HL-60 (cell line): Measurements from ENCODE around the gene GTSE1.
A peak's percentile ranks its signal among the peaks of the same experiment; 100 is the strongest.

Experiments
- DNase-seq, 2 experiments: peaks; one replicate each; pipeline ENCODE4 v3.0.0-alpha.2; 2010 to 2020; ENCODE audit warnings: low read depth in 1 of 2, low spot score in 1 of 2
- H3K27ac ChIP-seq: fragments of 250-450 bp; sonication (Bioruptor Pico); replicated peaks from 2 replicates; pipeline ENCODE4 v1.5.1; 2020; ENCODE audit warnings: mild to moderate bottlenecking, moderate library complexity
- H3K27me3 ChIP-seq: fragments of 250-450 bp; sonication (Bioruptor Pico); 2 replicates; pipeline ENCODE4 v1.5.1; 2021; ENCODE audit warnings: mild to moderate bottlenecking, moderate library complexity; ENCODE audit not compliant: insufficient read depth, poor library complexity, severe bottlenecking
- H3K4me3 ChIP-seq: replicated peaks from 2 replicates; pipeline ENCODE4 v1.5.1; 2011; ENCODE audit warnings: mild to moderate bottlenecking, control low read depth, low read length; ENCODE audit not compliant: insufficient read depth
- GABPA ChIP-seq: IDR thresholded peaks from 2 replicates; pipeline ENCODE4 v1.6.1; 2012; ENCODE audit warnings: low read depth
- POLR2AphosphoS5 ChIP-seq: IDR thresholded peaks from 2 replicates; pipeline ENCODE4 v1.6.1; 2012; ENCODE audit warnings: low read depth
- SPI1 ChIP-seq: IDR thresholded peaks from 2 replicates; pipeline ENCODE4 v1.6.1; 2012; ENCODE audit warnings: low read depth, mild to moderate bottlenecking, borderline replicate concordance
- TF ChIP-seq, protein P1 (sequence below): IDR thresholded peaks from one replicate; pipeline ENCODE4 v1.5.1; 2011; ENCODE audit warnings: low read length, control low read depth, inconsistent platforms; ENCODE audit not compliant: insufficient read depth
- TF ChIP-seq, protein P2 (sequence below): IDR thresholded peaks from 2 replicates; pipeline ENCODE4 v1.6.1; 2012; ENCODE audit warnings: low read depth; ENCODE audit not compliant: insufficient replicate concordance

GTSE1 gene

DNA sequence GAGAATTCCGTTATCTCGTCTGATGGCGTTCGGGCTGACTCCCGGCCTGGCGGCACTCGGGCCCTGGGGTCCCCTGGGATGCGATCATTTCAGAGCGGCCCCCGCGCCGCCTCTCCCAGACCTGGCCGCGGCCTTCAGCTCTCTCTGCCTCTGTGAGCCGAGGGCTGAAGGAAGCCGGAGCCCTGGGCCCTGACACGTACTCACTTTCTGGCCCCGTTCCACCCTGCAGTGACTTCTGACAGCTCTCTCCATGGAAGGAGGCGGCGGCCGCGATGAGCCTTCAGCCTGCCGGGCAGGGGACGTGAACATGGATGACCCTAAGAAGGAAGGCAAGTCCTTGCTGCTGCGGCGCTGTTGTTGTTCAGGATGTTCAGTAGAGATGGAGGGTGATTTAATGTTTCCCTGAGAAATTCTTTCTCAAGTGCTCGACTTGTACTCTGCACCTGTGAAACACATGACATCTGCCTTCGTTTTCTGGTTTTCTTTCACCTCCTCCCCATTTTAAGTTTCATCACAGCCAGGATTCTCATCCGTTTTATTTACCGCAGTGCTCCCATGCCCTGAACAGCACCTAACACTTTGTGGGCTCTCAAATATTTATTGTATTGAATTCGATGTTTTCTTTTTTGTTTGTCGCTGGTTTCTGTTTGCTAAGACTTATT is 612 bp downstream of the GTSE1 start:
- no peaks in the 10 kb centered on the region for H3K27me3 ChIP-seq
- H3K4me3 ChIP-seq, result peak overlapping the region; percentile 89
- TF ChIP-seq POLR2AphosphoS5, result no peak
- peak in 1 of 2 experiments; percentile 17 for DNase-seq
- H3K27ac ChIP-seq, result peak overlapping the region; percentile 60

GRCh38 chr22:46299101-46299500 is 2.4 kb downstream of the GTSE1 start:
- DNase-seq, result no peak
- no peak overlapping the region for H3K4me3 ChIP-seq
- H3K27me3 ChIP-seq, result no peaks in the 10 kb centered on the region
- TF ChIP-seq POLR2AphosphoS5 (no peak), SPI1 (no peak), GABPA (no peak)
- TF ChIP-seq, protein P1, sequence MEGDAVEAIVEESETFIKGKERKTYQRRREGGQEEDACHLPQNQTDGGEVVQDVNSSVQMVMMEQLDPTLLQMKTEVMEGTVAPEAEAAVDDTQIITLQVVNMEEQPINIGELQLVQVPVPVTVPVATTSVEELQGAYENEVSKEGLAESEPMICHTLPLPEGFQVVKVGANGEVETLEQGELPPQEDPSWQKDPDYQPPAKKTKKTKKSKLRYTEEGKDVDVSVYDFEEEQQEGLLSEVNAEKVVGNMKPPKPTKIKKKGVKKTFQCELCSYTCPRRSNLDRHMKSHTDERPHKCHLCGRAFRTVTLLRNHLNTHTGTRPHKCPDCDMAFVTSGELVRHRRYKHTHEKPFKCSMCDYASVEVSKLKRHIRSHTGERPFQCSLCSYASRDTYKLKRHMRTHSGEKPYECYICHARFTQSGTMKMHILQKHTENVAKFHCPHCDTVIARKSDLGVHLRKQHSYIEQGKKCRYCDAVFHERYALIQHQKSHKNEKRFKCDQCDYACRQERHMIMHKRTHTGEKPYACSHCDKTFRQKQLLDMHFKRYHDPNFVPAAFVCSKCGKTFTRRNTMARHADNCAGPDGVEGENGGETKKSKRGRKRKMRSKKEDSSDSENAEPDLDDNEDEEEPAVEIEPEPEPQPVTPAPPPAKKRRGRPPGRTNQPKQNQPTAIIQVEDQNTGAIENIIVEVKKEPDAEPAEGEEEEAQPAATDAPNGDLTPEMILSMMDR, result no peak
- TF ChIP-seq, protein P2, sequence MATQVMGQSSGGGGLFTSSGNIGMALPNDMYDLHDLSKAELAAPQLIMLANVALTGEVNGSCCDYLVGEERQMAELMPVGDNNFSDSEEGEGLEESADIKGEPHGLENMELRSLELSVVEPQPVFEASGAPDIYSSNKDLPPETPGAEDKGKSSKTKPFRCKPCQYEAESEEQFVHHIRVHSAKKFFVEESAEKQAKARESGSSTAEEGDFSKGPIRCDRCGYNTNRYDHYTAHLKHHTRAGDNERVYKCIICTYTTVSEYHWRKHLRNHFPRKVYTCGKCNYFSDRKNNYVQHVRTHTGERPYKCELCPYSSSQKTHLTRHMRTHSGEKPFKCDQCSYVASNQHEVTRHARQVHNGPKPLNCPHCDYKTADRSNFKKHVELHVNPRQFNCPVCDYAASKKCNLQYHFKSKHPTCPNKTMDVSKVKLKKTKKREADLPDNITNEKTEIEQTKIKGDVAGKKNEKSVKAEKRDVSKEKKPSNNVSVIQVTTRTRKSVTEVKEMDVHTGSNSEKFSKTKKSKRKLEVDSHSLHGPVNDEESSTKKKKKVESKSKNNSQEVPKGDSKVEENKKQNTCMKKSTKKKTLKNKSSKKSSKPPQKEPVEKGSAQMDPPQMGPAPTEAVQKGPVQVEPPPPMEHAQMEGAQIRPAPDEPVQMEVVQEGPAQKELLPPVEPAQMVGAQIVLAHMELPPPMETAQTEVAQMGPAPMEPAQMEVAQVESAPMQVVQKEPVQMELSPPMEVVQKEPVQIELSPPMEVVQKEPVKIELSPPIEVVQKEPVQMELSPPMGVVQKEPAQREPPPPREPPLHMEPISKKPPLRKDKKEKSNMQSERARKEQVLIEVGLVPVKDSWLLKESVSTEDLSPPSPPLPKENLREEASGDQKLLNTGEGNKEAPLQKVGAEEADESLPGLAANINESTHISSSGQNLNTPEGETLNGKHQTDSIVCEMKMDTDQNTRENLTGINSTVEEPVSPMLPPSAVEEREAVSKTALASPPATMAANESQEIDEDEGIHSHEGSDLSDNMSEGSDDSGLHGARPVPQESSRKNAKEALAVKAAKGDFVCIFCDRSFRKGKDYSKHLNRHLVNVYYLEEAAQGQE, result no peak
- H3K27ac ChIP-seq, result no peak overlapping the region

DNA sequence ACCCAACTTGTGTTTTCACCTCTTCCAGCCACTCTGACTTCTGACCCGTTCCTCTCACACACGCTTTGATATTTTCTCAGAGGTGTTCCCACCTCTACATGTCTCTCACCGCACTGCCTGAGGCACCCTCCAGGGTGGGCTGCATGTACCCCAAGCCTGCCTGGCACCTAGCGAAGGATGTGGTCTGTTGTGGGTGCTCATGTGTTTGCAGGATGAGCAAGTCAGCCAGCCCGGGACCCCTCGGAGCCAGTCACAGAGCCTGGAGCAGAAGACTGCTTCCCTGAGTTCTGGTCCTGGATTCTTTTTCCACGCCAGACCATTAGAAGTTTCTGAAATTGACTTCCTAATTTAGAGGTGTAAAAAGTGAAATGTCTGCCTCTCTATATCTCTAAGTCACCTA is 3.8 kb downstream of the GTSE1 start:
- H3K27ac ChIP-seq, result no peak overlapping the region
- H3K27me3 ChIP-seq, result no peaks in the 10 kb centered on the region
- TF ChIP-seq GABPA (no peak), SPI1 (no peak), POLR2AphosphoS5 (no peak)
- TF ChIP-seq, protein P2, result no peak
- TF ChIP-seq, protein P1, result no peak

GRCh38 chr22:46303347-46303965 is 6.8 kb downstream of the GTSE1 start:
- Histone ChIP-seq H3K27me3 (no peaks in the 10 kb centered on the region), H3K4me3 (no peak overlapping the region), H3K27ac (no peak overlapping the region)
- TF ChIP-seq, protein P1, result no peak
- TF ChIP-seq POLR2AphosphoS5, result no peak
- TF ChIP-seq, protein P2, result no peak
- no peak for TF ChIP-seq SPI1
- no peak for TF ChIP-seq GABPA
- DNase-seq, result no peak

More for the DNA sequence above, 3.8 kb downstream of the GTSE1 start:
- no peak overlapping the region for H3K4me3 ChIP-seq
- no peak for DNase-seq
